Liver (tissue), 9 donors: Measurements from ENCODE around the gene GANC. TPM values are rescaled to one million over a fixed set of nuclear protein-coding genes. Genes with fewer than 3 reads are reported as not detected.

Source experiments
- DNase-seq: peaks from one replicate; pipeline ENCODE4 v3.0.0-alpha.2; 2017; ENCODE audit warnings: low spot score
- H3K27ac ChIP-seq, 2 donors: one replicate each; pipeline ENCODE4 v1.7.0; 2013; ENCODE audit warnings: inconsistent platforms in 2 of 2, low read length in 2 of 2, control low read depth in 1 of 2, low read depth in 1 of 2, mild to moderate bottlenecking in 1 of 2
- H3K27me3 ChIP-seq, 4 donors: one replicate each; pipeline versions ENCODE4 v1.6.1 to v1.7.0; 2013; ENCODE audit warnings: low read length in 3 of 4, inconsistent platforms in 1 of 4, mild to moderate bottlenecking in 1 of 4, moderate library complexity in 1 of 4; ENCODE audit not compliant: control insufficient read depth in 4 of 4, insufficient read depth in 4 of 4
- H3K36me3 ChIP-seq, 4 donors: one replicate each; pipeline versions ENCODE4 v1.6.1 to v1.7.0; 2013; ENCODE audit warnings: low read length in 3 of 4, mild to moderate bottlenecking in 3 of 4, low read depth in 1 of 4, moderate library complexity in 1 of 4; ENCODE audit not compliant: control insufficient read depth in 4 of 4, insufficient read depth in 3 of 4
- H3K4me1 ChIP-seq, 4 donors: one replicate each; pipeline versions ENCODE4 v1.6.1 to v1.7.0; 2013; ENCODE audit warnings: low read length in 3 of 4, mild to moderate bottlenecking in 3 of 4, moderate library complexity in 1 of 4; ENCODE audit not compliant: control insufficient read depth in 4 of 4, insufficient read depth in 4 of 4
- H3K4me3 ChIP-seq, 3 donors: one replicate each; pipeline versions ENCODE4 v1.6.1 to v1.7.0; 2013; ENCODE audit warnings: low read length in 3 of 3, control low read depth in 1 of 3, low read depth in 1 of 3, mild to moderate bottlenecking in 1 of 3
- H3K9ac ChIP-seq, 2 donors: one replicate each; pipeline ENCODE4 v1.7.0; 2013; ENCODE audit warnings: low read length in 2 of 2, mild to moderate bottlenecking in 2 of 2, moderate library complexity in 2 of 2, control low read depth in 1 of 2, low read depth in 1 of 2
- H3K9me3 ChIP-seq, 4 donors: one replicate each; pipeline versions ENCODE4 v1.6.1 to v1.7.0; 2013; ENCODE audit warnings: low read length in 3 of 4; ENCODE audit not compliant: control insufficient read depth in 4 of 4
- EGR1 ChIP-seq, 2 donors: IDR thresholded peaks; 2 replicates each; pipeline ENCODE4 v1.6.1; 2016 to 2018; ENCODE audit warnings: antibody characterized with exemption in 2 of 2, low read depth in 2 of 2
- FOXA1 ChIP-seq: IDR thresholded peaks from 2 replicates; pipeline ENCODE4 v1.6.1; 2016; ENCODE audit warnings: antibody characterized with exemption
- FOXA2 ChIP-seq: IDR thresholded peaks from 2 replicates; pipeline ENCODE4 v1.6.1; 2016; ENCODE audit warnings: antibody characterized with exemption
- GABPA ChIP-seq, 2 donors: IDR thresholded peaks in 1 of 2; conservative IDR thresholded peaks in 1 of 2; 2 replicates each; pipeline ENCODE4 v1.6.1; 2016; ENCODE audit warnings: antibody characterized with exemption in 2 of 2, mild to moderate bottlenecking in 1 of 2, moderate library complexity in 1 of 2
- HNF4A ChIP-seq, 2 donors: conservative IDR thresholded peaks; 2 replicates each; pipeline ENCODE4 v1.6.1; 2016; ENCODE audit warnings: antibody characterized with exemption in 2 of 2, mild to moderate bottlenecking in 2 of 2
- HNF4G ChIP-seq: IDR thresholded peaks from 2 replicates; pipeline ENCODE4 v1.6.1; 2016; ENCODE audit warnings: antibody characterized with exemption
- JUND ChIP-seq, 2 donors: IDR thresholded peaks; 2 replicates each; pipeline ENCODE4 v1.6.1; 2016; ENCODE audit warnings: antibody characterized with exemption in 2 of 2
- MAX ChIP-seq: IDR thresholded peaks from 2 replicates; pipeline ENCODE4 v1.6.1; 2016; ENCODE audit warnings: antibody characterized with exemption
- NR2F2 ChIP-seq: IDR thresholded peaks from 2 replicates; pipeline ENCODE4 v1.6.1; 2016; ENCODE audit warnings: antibody characterized with exemption
- RAD21 ChIP-seq, 2 donors: IDR thresholded peaks; 2 replicates each; pipeline ENCODE4 v1.6.1; 2016; ENCODE audit warnings: antibody characterized with exemption in 2 of 2, mild to moderate bottlenecking in 2 of 2
- REST ChIP-seq: IDR thresholded peaks from 2 replicates; pipeline ENCODE4 v1.6.1; 2016; ENCODE audit warnings: antibody characterized with exemption, mild to moderate bottlenecking
- RXRA ChIP-seq, 2 donors: IDR thresholded peaks; 2 replicates each; pipeline ENCODE4 v1.6.1; 2017 to 2018; ENCODE audit warnings: antibody characterized with exemption in 2 of 2, mild to moderate bottlenecking in 1 of 2
- SP1 ChIP-seq: IDR thresholded peaks from 2 replicates; pipeline ENCODE4 v1.6.1; 2018; ENCODE audit warnings: antibody characterized with exemption, mild to moderate bottlenecking
- TAF1 ChIP-seq: conservative IDR thresholded peaks from 2 replicates; pipeline ENCODE4 v1.6.1; 2016; ENCODE audit warnings: antibody characterized with exemption, mild to moderate bottlenecking
- YY1 ChIP-seq: IDR thresholded peaks from 2 replicates; pipeline ENCODE4 v1.6.1; 2016; ENCODE audit warnings: antibody characterized with exemption, mild to moderate bottlenecking
- ZBTB33 ChIP-seq: IDR thresholded peaks from 2 replicates; pipeline ENCODE4 v1.6.1; 2016; ENCODE audit warnings: antibody characterized with exemption
- WGBS: extraction: QIAGEN DNeasy Blood & Tissue Kit; methylation state at CpG from one replicate; pipeline ENCODE4 v1.1.7; 2013; 5-methylcytosine and 5-hydroxymethylcytosine counted together
- polyA plus RNA-seq, 2 donors: library from polyadenylated mRNA; stranded (reverse) in 1 of 2; unstranded in 1 of 2; fragments of 200-250 nt in 1 of 2; fragments of >200 nt in 1 of 2; fragmentation: Nextera tagmentation in 1 of 2; extraction: Ambion mirVana in 1 of 2; gene quantifications; one replicate each; pipeline versions ENCODE4 v1.2.1 to v1.2.3, GENCODE V29; 2013 to 2015
- total RNA-seq, 2 donors: library from RNA; depleted of rRNA; stranded (reverse); fragments of >200 nt; gene quantifications; one replicate each; pipeline ENCODE4 v1.2.3, GENCODE V29; 2014
- TF ChIP-seq, protein P1 (sequence below): IDR thresholded peaks from 2 replicates; pipeline ENCODE4 v1.6.1; 2016; ENCODE audit warnings: antibody characterized with exemption
- TF ChIP-seq, protein P2 (sequence below): fragments of 150-350 bp; IDR thresholded peaks from 2 replicates; pipeline ENCODE4 v1.5.1; 2017; ENCODE audit warnings: improper control_type of control experiment, low read depth, low read length; ENCODE audit not compliant: missing input control
- donor health status: healthy.
- donor health status: healthy.
- donor health status: healthy.
- donor health status: healthy.
- donor health status: healthy.

The GANC gene
- total and polyA plus RNA-seq, 4 donors: 4.8 to 28.9 (median 10.9) TPM

DNA sequence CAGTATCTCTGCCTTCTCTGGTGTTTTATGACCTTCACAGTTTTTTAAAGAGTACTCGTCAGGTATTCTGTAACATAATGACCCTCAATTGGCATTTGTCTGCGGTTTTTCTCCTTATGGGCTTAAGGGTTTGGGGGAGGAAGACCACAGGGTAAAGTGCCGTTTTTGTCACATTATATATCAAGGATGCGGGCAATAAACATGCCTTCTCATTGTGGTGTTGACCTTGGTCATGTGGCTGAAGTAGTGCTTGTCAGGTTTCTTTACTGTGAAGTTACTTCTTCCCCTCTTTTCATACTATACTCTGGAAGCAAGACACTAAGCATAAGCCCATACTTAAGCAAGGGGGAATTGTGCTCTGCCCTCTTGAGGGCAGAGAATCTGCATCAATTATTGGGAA lies 102.9 kb downstream of the GANC start:
- no peak overlapping the region for H3K9ac ChIP-seq
- H3K4me1 ChIP-seq: no peaks in the 10 kb centered on the region
- no peaks in the 10 kb centered on the region for H3K27me3 ChIP-seq
- no peak overlapping the region for H3K27ac ChIP-seq
- WGBS: 85% methylated on average over 4 of the region's 4 CpGs
- H3K4me3 ChIP-seq: no peak overlapping the region
- peaks cover 0 to 6% (median 1%) of the 10 kb centered on the region in 4 donors for H3K9me3 ChIP-seq
- no peak for DNase-seq
- no peak for TF ChIP-seq HNF4G
- no peak for TF ChIP-seq SP1
- TF ChIP-seq JUND (IDR thresholded peaks at IDR 0.05): no peak
- no peak for TF ChIP-seq GABPA (IDR thresholded peaks at IDR 0.05 in 1 of 2, conservative IDR thresholded peaks at IDR 0.05 in 1 of 2)
- TF ChIP-seq, protein P1, sequence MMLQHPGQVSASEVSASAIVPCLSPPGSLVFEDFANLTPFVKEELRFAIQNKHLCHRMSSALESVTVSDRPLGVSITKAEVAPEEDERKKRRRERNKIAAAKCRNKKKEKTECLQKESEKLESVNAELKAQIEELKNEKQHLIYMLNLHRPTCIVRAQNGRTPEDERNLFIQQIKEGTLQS: no peak
- TF ChIP-seq, protein P2, sequence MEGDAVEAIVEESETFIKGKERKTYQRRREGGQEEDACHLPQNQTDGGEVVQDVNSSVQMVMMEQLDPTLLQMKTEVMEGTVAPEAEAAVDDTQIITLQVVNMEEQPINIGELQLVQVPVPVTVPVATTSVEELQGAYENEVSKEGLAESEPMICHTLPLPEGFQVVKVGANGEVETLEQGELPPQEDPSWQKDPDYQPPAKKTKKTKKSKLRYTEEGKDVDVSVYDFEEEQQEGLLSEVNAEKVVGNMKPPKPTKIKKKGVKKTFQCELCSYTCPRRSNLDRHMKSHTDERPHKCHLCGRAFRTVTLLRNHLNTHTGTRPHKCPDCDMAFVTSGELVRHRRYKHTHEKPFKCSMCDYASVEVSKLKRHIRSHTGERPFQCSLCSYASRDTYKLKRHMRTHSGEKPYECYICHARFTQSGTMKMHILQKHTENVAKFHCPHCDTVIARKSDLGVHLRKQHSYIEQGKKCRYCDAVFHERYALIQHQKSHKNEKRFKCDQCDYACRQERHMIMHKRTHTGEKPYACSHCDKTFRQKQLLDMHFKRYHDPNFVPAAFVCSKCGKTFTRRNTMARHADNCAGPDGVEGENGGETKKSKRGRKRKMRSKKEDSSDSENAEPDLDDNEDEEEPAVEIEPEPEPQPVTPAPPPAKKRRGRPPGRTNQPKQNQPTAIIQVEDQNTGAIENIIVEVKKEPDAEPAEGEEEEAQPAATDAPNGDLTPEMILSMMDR: no peak
- no peak for TF ChIP-seq ZBTB33
- no peak for TF ChIP-seq RAD21 (IDR thresholded peaks at IDR 0.05)
- TF ChIP-seq EGR1 (IDR thresholded peaks at IDR 0.05; ENCODE audit: low read depth in 2 of 2): no peak
- no peak for TF ChIP-seq RXRA (IDR thresholded peaks at IDR 0.05)
- no peak for TF ChIP-seq REST
- no peak for TF ChIP-seq HNF4A (conservative IDR thresholded peaks at IDR 0.05)
- TF ChIP-seq TAF1: no peak
- no peak for TF ChIP-seq FOXA1
- no peak for TF ChIP-seq FOXA2
- no peak for TF ChIP-seq MAX
- no peak for TF ChIP-seq YY1
- no peak for TF ChIP-seq NR2F2
- H3K36me3 ChIP-seq: peaks cover 0 to 2% (median 0%) of the 10 kb centered on the region in 4 donors
